Fibroblast of mammary gland (primary cell): ENCODE measurements around the gene ROBO2.

ENCODE experiments used
- DNase-seq: peaks from one replicate; pipeline ENCODE4 v3.0.0-alpha.2; 2010; ENCODE audit warnings: low read depth
- H3K4me3 ChIP-seq: 2 replicates; pipeline ENCODE4 v1.5.1; 2011; ENCODE audit warnings: low read depth, mild to moderate bottlenecking, low read length, moderate library complexity; ENCODE audit not compliant: control insufficient read depth
- CTCF ChIP-seq: conservative IDR thresholded peaks from 2 replicates; pipeline ENCODE4 v1.5.1; 2011; ENCODE audit warnings: low read depth, low read length, inconsistent platforms; ENCODE audit not compliant: control insufficient read depth, insufficient read depth

The ROBO2 gene

GRCh38 chr3:77411334-77411733 is 371.4 kb downstream of the ROBO2 start:
- DNase-seq: no peak
- no peak overlapping the region for H3K4me3 ChIP-seq
- TF ChIP-seq CTCF: no peak

GRCh38 chr3:77412021-77412438 is 372.1 kb downstream of the ROBO2 start:
- no peak overlapping the region for H3K4me3 ChIP-seq
- TF ChIP-seq CTCF: no peak
- DNase-seq: no peak

- TF ChIP-seq CTCF: no peak
- DNase-seq: no peak
- no peak overlapping the region for H3K4me3 ChIP-seq
These were observed 372.7 kb downstream of the ROBO2 start for GRCh38 chr3:77412584-77412983.

- TF ChIP-seq CTCF: no peak
These were observed 375.0 kb downstream of the ROBO2 start for GRCh38 chr3:77414881-77415280.

GRCh38 chr3:77420336-77420735 is 380.4 kb downstream of the ROBO2 start:
- DNase-seq: no peak
- H3K4me3 ChIP-seq: no peak overlapping the region
- TF ChIP-seq CTCF: no peak

More at GRCh38 chr3:77414881-77415280, 375.0 kb downstream of the ROBO2 start:
- no peak overlapping the region for H3K4me3 ChIP-seq
- DNase-seq: no peak

GRCh38 chr3:77421916-77422315 is 382.0 kb downstream of the ROBO2 start:
- no peak overlapping the region for H3K4me3 ChIP-seq
- no peak for DNase-seq
- TF ChIP-seq CTCF: no peak

GRCh38 chr3:77426531-77426930 is 386.6 kb downstream of the ROBO2 start:
- H3K4me3 ChIP-seq: no peak overlapping the region
- DNase-seq: no peak
- no peak for TF ChIP-seq CTCF
